Adrenal gland (tissue), 12 donors: ENCODE measurements around the gene FMR1NB. TPM values are rescaled to one million over a fixed set of nuclear protein-coding genes. Genes with fewer than 3 reads are reported as not detected.
A peak's percentile ranks its signal among the peaks of the same experiment; 100 is the strongest.

Experiments used
- DNase-seq, 7 donors: peaks; one replicate each; pipeline ENCODE4 v3.0.0-alpha.2; 2019 to 2020
- H3K27ac ChIP-seq, 5 donors: fragments of 200-600 bp; sonication (generic) in 4 of 5; 1 replicate in 3 of 5; 2 replicates in 2 of 5; pipeline versions ENCODE4 v1.5.1 to v1.8.0; 2016 to 2020; ENCODE audit warnings: mild to moderate bottlenecking in 1 of 5
- H3K27me3 ChIP-seq: fragments of 200-600 bp; 2 replicates; pipeline ENCODE4 v1.8.0; 2021
- H3K36me3 ChIP-seq, 2 donors: fragments of 200-600 bp; replicated peaks in 1 of 2; 1 replicate in 1 of 2; 2 replicates in 1 of 2; pipeline versions ENCODE4 v1.5.1 to v1.8.0; 2018 to 2022
- H3K4me1 ChIP-seq, 2 donors: fragments of 200-600 bp; replicated peaks in 1 of 2; 1 replicate in 1 of 2; 2 replicates in 1 of 2; pipeline versions ENCODE4 v1.5.1 to v1.8.0; 2018 to 2021
- H3K4me3 ChIP-seq, 4 donors: fragments of 200-600 bp; sonication (generic) in 3 of 4; one replicate each; pipeline ENCODE4 v1.5.1; 2016 to 2018
- H3K9me3 ChIP-seq, 3 donors: fragments of 200-600 bp; sonication (generic) in 1 of 3; replicated peaks in 1 of 3; 1 replicate in 2 of 3; 2 replicates in 1 of 3; pipeline versions ENCODE4 v1.5.1 to v1.8.0; 2016 to 2021
- CTCF ChIP-seq, 6 experiments: fragments of 450-650 bp in 4 of 6; fragments of 200-600 bp in 2 of 6; sonication (generic) in 1 of 6; IDR thresholded peaks; 1 replicate in 5 of 6; 2 replicates in 1 of 6; pipeline versions ENCODE4 v1.5.1 to v1.8.0; 2016 to 2021; ENCODE audit warnings: antibody characterized with exemption in 6 of 6, mild to moderate bottlenecking in 2 of 6, moderate library complexity in 1 of 6
- POLR2A ChIP-seq, 2 donors: fragments of 450-650 bp; IDR thresholded peaks; one replicate each; pipeline ENCODE4 v1.6.1; 2017; ENCODE audit warnings: antibody characterized with exemption in 2 of 2, mild to moderate bottlenecking in 2 of 2, moderate library complexity in 1 of 2
- WGBS, 4 donors: extraction: QIAGEN DNeasy Blood & Tissue Kit in 2 of 4; methylation state at CpG; one replicate each; pipeline versions ENCODE4 v1.1.5 to v1.1.7; 2013 to 2017; 5-methylcytosine and 5-hydroxymethylcytosine counted together
- intact Hi-C, 2 donors: fragments of 100-400 bp; cut with DNase I; formaldehyde crosslinking; loops; one replicate each; pipeline versions ENCODE4 v1.14.1 to v1.15.0; 2022 to 2023
- polyA plus RNA-seq, 3 donors: library from polyadenylated mRNA; stranded (reverse); fragments of 200-250 nt in 2 of 3; fragments of 350-450 nt in 1 of 3; fragmentation: Illumina TruSeq in 1 of 3; extraction: RNeasy Lipid Tissue Mini Kit (QIAGEN cat#74804) in 1 of 3; gene quantifications; one replicate each; pipeline ENCODE4 v1.2.3, GENCODE V29; 2013 to 2014
- total RNA-seq, 9 donors: library from RNA; depleted of rRNA in 4 of 9; stranded (reverse); fragments of >200 nt in 4 of 9; fragments of 120-200 nt in 1 of 9; fragmentation: NEBNext Ultra II Directional in 1 of 9; extraction: Animal tissue kit (Norgen Biotek cat#: 25700) in 1 of 9; gene quantifications; one replicate each; pipeline versions ENCODE4 v1.1.0 to v1.2.4, GENCODE V29; 2013 to 2023
- donor health status: healthy with polysubstance abuse.
- donor health status: Bipolar disorder and iron deficiency.
- donor health status: DM: yes; HTN: yes; CAD: no.
- donor health status: DM: no; HTN: no; CAD: no.
- donor health status: DM: no; HTN: no; CAD: no.
- donor health status: DM: yes; HTN: yes; CAD: no.

FMR1NB gene
- total and polyA plus RNA-seq, 12 donors: not detected

GRCh38 chrX:148043271-148043855 is 62.2 kb downstream of the FMR1NB start:
- WGBS, 4 donors: 67 to 100% (median 92%) methylated on average over 2 of the region's 2 CpGs
- H3K27ac ChIP-seq: no peak overlapping the region
- intact Hi-C loops: no loop called here
- no peaks in the 10 kb centered on the region for H3K36me3 ChIP-seq
- H3K27me3 ChIP-seq: no peaks in the 10 kb centered on the region
- no peaks in the 10 kb centered on the region for H3K4me1 ChIP-seq
- DNase-seq: peak in 6 of 7 donors; percentile 28 to 48 (median 38)
- TF ChIP-seq POLR2A (IDR thresholded peaks at IDR 0.05): no peak
- no peak for TF ChIP-seq CTCF (IDR thresholded peaks at IDR 0.05)
- H3K9me3 ChIP-seq: no peaks in the 10 kb centered on the region
- no peak overlapping the region for H3K4me3 ChIP-seq

- no peak overlapping the region for H3K27ac ChIP-seq
- TF ChIP-seq CTCF (IDR thresholded peaks at IDR 0.05) (no peak), POLR2A (IDR thresholded peaks at IDR 0.05) (no peak)
- intact Hi-C loops: no loop called here
- 43 to 75% (median 63%) methylated on average over 2 to 4 of the region's 4 CpGs for WGBS, 4 donors
- no peaks in the 10 kb centered on the region for H3K9me3 ChIP-seq
- DNase-seq: no peak
- H3K27me3 ChIP-seq: no peaks in the 10 kb centered on the region
- H3K4me3 ChIP-seq: no peak overlapping the region
- no peaks in the 10 kb centered on the region for H3K36me3 ChIP-seq
- H3K4me1 ChIP-seq: no peaks in the 10 kb centered on the region
Measured at GRCh38 chrX:148047200-148047599, 66.1 kb downstream of the FMR1NB start.

- intact Hi-C loops: no loop called here
- no peak for TF ChIP-seq POLR2A (IDR thresholded peaks at IDR 0.05)
- peak; percentile 34 to 67 (median 46) for TF ChIP-seq CTCF (IDR thresholded peaks at IDR 0.05)
- 23 to 27% (median 23%) methylated on average over 4 of the region's 4 CpGs for WGBS, 4 donors
- no peak overlapping the region for H3K4me3 ChIP-seq
- no peaks in the 10 kb centered on the region for H3K4me1 ChIP-seq
- peaks cover 6% of the 10 kb centered on the region for H3K27me3 ChIP-seq
- H3K9me3 ChIP-seq: no peaks in the 10 kb centered on the region
- no peaks in the 10 kb centered on the region for H3K36me3 ChIP-seq
- DNase-seq: no peak
- no peak overlapping the region for H3K27ac ChIP-seq
Measured at GRCh38 chrX:148049441-148049840, 68.3 kb downstream of the FMR1NB start.

GRCh38 chrX:148051973-148052372 is 70.8 kb downstream of the FMR1NB start:
- Histone ChIP-seq H3K4me1 (no peaks in the 10 kb centered on the region), H3K36me3 (no peaks in the 10 kb centered on the region), H3K27me3 (peaks cover 6% of the 10 kb centered on the region), H3K27ac (no peak overlapping the region), H3K9me3 (no peaks in the 10 kb centered on the region), H3K4me3 (no peak overlapping the region)
- TF ChIP-seq POLR2A (IDR thresholded peaks at IDR 0.05) (no peak), CTCF (IDR thresholded peaks at IDR 0.05) (no peak)
- WGBS, 4 donors: 68 to 91% (median 81%) methylated on average over 34 to 35 of the region's 35 CpGs
- DNase-seq: no peak
- intact Hi-C loops: no loop called here
